ENCODE results near the gene OOSP1. TPM values are rescaled to one million over a fixed set of nuclear protein-coding genes. Genes with fewer than 3 reads are reported as not detected.

OOSP1 gene
- total RNA-seq, 3 donors from 2014 or later, result not detected

- Histone ChIP-seq H3K9me3 (peaks cover 8% of the 10 kb centered on the region), H3K4me3 (no peak overlapping the region), H3K4me1 (ENCODE audit: low read depth) (no peaks in the 10 kb centered on the region), H3K36me3 (ENCODE audit: low read depth) (no peaks in the 10 kb centered on the region)
- DNase-seq, result no peak
- TF ChIP-seq CTCF (IDR thresholded peaks at IDR 0.05), result no peak
- intact Hi-C loops (cut with DNase I, micrococcal nuclease), result no loop called here
- ATAC-seq, result no peak
Observed at GRCh38 chr11:59931688-59932087, 6.5 kb upstream of the OOSP1 start.

- no peaks in the 10 kb centered on the region for H3K9me3 ChIP-seq
- H3K36me3 ChIP-seq (ENCODE audit: low read depth), result no peaks in the 10 kb centered on the region
- DNase-seq, result no peak
- no peak overlapping the region for H3K4me3 ChIP-seq
- TF ChIP-seq CTCF (IDR thresholded peaks at IDR 0.05), result no peak
- H3K4me1 ChIP-seq (ENCODE audit: low read depth), result no peaks in the 10 kb centered on the region
- ATAC-seq, result no peak
- intact Hi-C loops (cut with DNase I, micrococcal nuclease), result no loop called here
Observed at GRCh38 chr11:59938718-59939117, 486 bp downstream of the OOSP1 start.

- Histone ChIP-seq H3K9me3 (no peaks in the 10 kb centered on the region), H3K4me1 (ENCODE audit: low read depth) (no peaks in the 10 kb centered on the region), H3K36me3 (ENCODE audit: low read depth) (no peaks in the 10 kb centered on the region), H3K4me3 (no peak overlapping the region)
- DNase-seq (no peak), ATAC-seq (no peak)
- intact Hi-C loops (cut with DNase I, micrococcal nuclease), result no loop called here
- TF ChIP-seq CTCF (IDR thresholded peaks at IDR 0.05), result no peak
Observed at GRCh38 chr11:59939482-59939881, 1.2 kb downstream of the OOSP1 start.

- H3K36me3 ChIP-seq (ENCODE audit: low read depth), result no peaks in the 10 kb centered on the region
- H3K4me1 ChIP-seq (ENCODE audit: low read depth), result no peaks in the 10 kb centered on the region
- no peak for TF ChIP-seq CTCF (IDR thresholded peaks at IDR 0.05)
- no peaks in the 10 kb centered on the region for H3K9me3 ChIP-seq
- DNase-seq (no peak), ATAC-seq (no peak)
- intact Hi-C loops (cut with DNase I, micrococcal nuclease), result no loop called here
- no peak overlapping the region for H3K4me3 ChIP-seq
Observed at GRCh38 chr11:59941091-59941490, 2.9 kb downstream of the OOSP1 start.

GRCh38 chr11:59943997-59944714, 5.9 kb downstream of the OOSP1 start:
- intact Hi-C loops (cut with DNase I, micrococcal nuclease), result no loop called here
- no peak for DNase-seq
- Histone ChIP-seq H3K4me3 (no peak overlapping the region), H3K9me3 (no peaks in the 10 kb centered on the region), H3K4me1 (ENCODE audit: low read depth) (no peaks in the 10 kb centered on the region), H3K36me3 (ENCODE audit: low read depth) (no peaks in the 10 kb centered on the region)
- ATAC-seq, result no peak
- TF ChIP-seq CTCF (IDR thresholded peaks at IDR 0.05), result no peak

GRCh38 chr11:59944720-59945119, 6.5 kb downstream of the OOSP1 start:
- H3K4me3 ChIP-seq, result no peak overlapping the region
- no peaks in the 10 kb centered on the region for H3K36me3 ChIP-seq (ENCODE audit: low read depth)
- intact Hi-C loops (cut with DNase I, micrococcal nuclease), result no loop called here
- TF ChIP-seq CTCF (IDR thresholded peaks at IDR 0.05), result no peak
- DNase-seq, result no peak
- no peak for ATAC-seq
- no peaks in the 10 kb centered on the region for H3K9me3 ChIP-seq
- H3K4me1 ChIP-seq (ENCODE audit: low read depth), result no peaks in the 10 kb centered on the region

Data from mucosa of descending colon (tissue), 3 donors.